HepG2 (cell line): ENCODE results near the gene PLS1. TPM values are rescaled to one million over a fixed set of nuclear protein-coding genes. Genes with fewer than 3 reads are reported as not detected.

Experiments used
- ATAC-seq: fragments of 200-7000 bp; cut with Tn5 transposase; 3 replicates; pipeline ENCODE4 v1.9.1; 2020; ENCODE audit warnings: mild to moderate bottlenecking, moderate library complexity
- BruUV-seq: library from RNA; stranded (reverse); fragments of 400-500 nt; replicated peaks from 2 replicates; lab custom pipeline; 2021; lab: Mats Ljungman, UMichigan
- CTCF ChIA-PET: fragments of 300-600 bp; formaldehyde crosslinking; extraction: SDS; loops from one replicate; lab custom pipeline; 2021; ENCODE audit warnings: low total read pairs, inconsistent platforms, low intra/inter-chr PET ratio; lab: Yijun Ruan, JAX
- POLR2A ChIA-PET: fragments of 350-600 bp; sonication (Branson Sonifier 250); formaldehyde crosslinking; loops from one replicate; lab custom pipeline; 2020; ENCODE audit warnings: antibody characterized with exemption, inconsistent platforms; lab: Yijun Ruan, JAX
- DNase-seq: peaks from one replicate; pipeline ENCODE4 v3.0.0-alpha.2; 2015; ENCODE audit warnings: low spot score
- FAIRE-seq: peaks from 3 replicates; lab custom pipeline; 2011; peaks lifted over from hg19 to GRCh38; lab: Jason Lieb, UNC
- H2AFZ ChIP-seq: one replicate; pipeline ENCODE4 v1.6.1; 2011; ENCODE audit warnings: low read length, inconsistent platforms
- H3K27ac ChIP-seq: fragments of 300-600 bp; 3 replicates; pipeline ENCODE4 v1.8.0; 2011; ENCODE audit warnings: mixed run types, mild to moderate bottlenecking, mixed read lengths, low read length, inconsistent platforms; ENCODE audit not compliant: insufficient read depth; ENCODE audit errors: extremely low read length
- H3K27me3 ChIP-seq, 2 experiments: fragments of 200-600 bp in 1 of 2; 2 replicates in 1 of 2; 3 replicates in 1 of 2; pipeline versions ENCODE4 v1.6.0 to v1.8.0; 2011; ENCODE audit warnings: low read length in 2 of 2, mild to moderate bottlenecking in 2 of 2, moderate library complexity in 2 of 2, inconsistent platforms in 1 of 2; ENCODE audit not compliant: insufficient read depth in 2 of 2, control insufficient read depth in 1 of 2
- H3K36me3 ChIP-seq, 2 experiments: fragments of 200-600 bp in 1 of 2; replicated peaks in 1 of 2; 2 replicates in 1 of 2; 3 replicates in 1 of 2; pipeline versions ENCODE4 v1.5.1 to v1.8.0; 2011; ENCODE audit warnings: low read length in 2 of 2, inconsistent platforms in 1 of 2; ENCODE audit not compliant: insufficient read depth in 2 of 2, control insufficient read depth in 1 of 2
- H3K4me1 ChIP-seq: 2 replicates; pipeline ENCODE4 v1.5.1; 2012; ENCODE audit warnings: low read length, inconsistent platforms; ENCODE audit not compliant: insufficient read depth
- H3K4me2 ChIP-seq: 2 replicates; pipeline ENCODE4 v1.6.0; 2011; ENCODE audit warnings: low read depth, low read length, inconsistent platforms
- H3K4me3 ChIP-seq, 3 experiments: fragments of 200-600 bp in 1 of 3; sonication (generic), shearing (Covaris generic) in 1 of 3; replicated peaks in 1 of 3; 2 replicates each; pipeline ENCODE4 v1.5.1; 2011 to 2016; ENCODE audit warnings: low read length in 3 of 3, inconsistent platforms in 2 of 3, low read depth in 2 of 3, mild to moderate bottlenecking in 2 of 3, control low read depth in 1 of 3, mixed read lengths in 1 of 3; ENCODE audit not compliant: insufficient read depth in 1 of 3
- H3K79me2 ChIP-seq: one replicate; pipeline ENCODE4 v1.6.1; 2011; ENCODE audit warnings: low read length, inconsistent platforms; ENCODE audit not compliant: insufficient read depth
- H3K9ac ChIP-seq: 2 replicates; pipeline ENCODE4 v1.6.0; 2011; ENCODE audit warnings: mild to moderate bottlenecking, low read depth, low read length, inconsistent platforms; ENCODE audit not compliant: insufficient read depth
- H3K9me3 ChIP-seq: 2 replicates; pipeline ENCODE4 v1.5.1; 2012; ENCODE audit warnings: mild to moderate bottlenecking, low read length
- H4K20me1 ChIP-seq: 2 replicates; pipeline ENCODE4 v1.6.0; 2011; ENCODE audit warnings: inconsistent platforms, mild to moderate bottlenecking, low read length, moderate library complexity; ENCODE audit not compliant: insufficient read depth
- CBFB ChIP-seq: sonication (generic); formaldehyde crosslinking; IDR thresholded peaks from 2 replicates; pipeline ENCODE4 v1.4.0; 2020; ENCODE audit warnings: missing genetic modification reagents
- HMGXB4 ChIP-seq, 2 experiments: sonication (generic) in 1 of 2; formaldehyde crosslinking in 1 of 2; IDR thresholded peaks; 2 replicates each; pipeline versions ENCODE4 v1.4.0 to v1.6.1; 2018 to 2020; ENCODE audit warnings: missing genetic modification reagents in 2 of 2, borderline replicate concordance in 1 of 2, low read depth in 1 of 2, mild to moderate bottlenecking in 1 of 2, missing biosample characterization in 1 of 2
- LRRFIP1 ChIP-seq: sonication (generic); formaldehyde crosslinking; conservative IDR thresholded peaks from 2 replicates; pipeline ENCODE4 v1.4.0; 2020; ENCODE audit warnings: missing genetic modification reagents
- ZEB1 ChIP-seq: IDR thresholded peaks from 2 replicates; pipeline ENCODE4 v1.6.1; 2012; ENCODE audit warnings: mild to moderate bottlenecking, low read depth, inconsistent platforms; ENCODE audit not compliant: insufficient replicate concordance
- ZNF318 ChIP-seq: sonication (generic); formaldehyde crosslinking; IDR thresholded peaks from 2 replicates; pipeline ENCODE4 v1.4.0; 2020; ENCODE audit warnings: mild to moderate bottlenecking, missing genetic modification reagents
- ZNF570 ChIP-seq: sonication (generic); formaldehyde crosslinking; IDR thresholded peaks from 2 replicates; pipeline ENCODE4 v1.4.0; 2020; ENCODE audit warnings: mild to moderate bottlenecking, missing genetic modification reagents, borderline replicate concordance
- WGBS: methylation state at CpG from one replicate; pipeline ENCODE4 v1.1.6; 2017; ENCODE audit warnings: low lambda C conversion rate; 5-methylcytosine and 5-hydroxymethylcytosine counted together
- in situ Hi-C: cut with HindIII; loops from 2 replicates; pipeline ENCODE4 v1.10.0; 2017; ENCODE audit warnings: low pct_unique_long_range_greater_than_20kb; ENCODE audit not compliant: extremely low pct_ligation_motif_present
- intact Hi-C: fragments of 100-400 bp; cut with micrococcal nuclease; formaldehyde crosslinking; loops from one replicate; pipeline ENCODE4 v1.10.0; 2022; ENCODE audit not compliant: unreplicated experiment
- polyA plus RNA-seq, 8 experiments: library from polyadenylated mRNA; depleted of rRNA in 3 of 8; stranded (reverse) in 7 of 8; unstranded in 1 of 8; fragments of >200 nt; fragmentation: Illumina TruSeq in 4 of 8; extraction: Trizol in 4 of 8; gene quantifications; 2 replicates each; pipeline versions ENCODE4 v1.2.1 to v1.2.3, GENCODE V29; 2011 to 2016; ENCODE audit warnings: low read depth in 4 of 8, missing spikeins in 1 of 8, mixed read lengths in 1 of 8; ENCODE audit not compliant: insufficient read depth in 1 of 8
- total RNA-seq, 5 experiments: library from RNA; depleted of rRNA; stranded (reverse); fragments of >200 nt; fragmentation: Illumina TruSeq; extraction: Trizol; gene quantifications; 2 replicates each; pipeline ENCODE4 v1.2.3, GENCODE V29; 2016; ENCODE audit warnings: low read depth in 1 of 5

The PLS1 gene
- total and polyA plus RNA-seq, 2 of the 13 experiments (the other 11 are each of a cell fraction or from before 2014, with no cell fraction given), result 11.2 to 21.1 TPM

GRCh38 chr3:142693136-142693853, 97.1 kb downstream of the PLS1 start (continued):
- no peak for TF ChIP-seq LRRFIP1 (CRISPR knock-in tag)
- TF ChIP-seq ZEB1, result no peak
- no peak for TF ChIP-seq HMGXB4 (CRISPR knock-in tag; IDR thresholded peaks at IDR 0.05; ENCODE audit: borderline replicate concordance in 1 of 2, low read depth in 1 of 2)

GRCh38 chr3:142694225-142694624, 98.0 kb downstream of the PLS1 start:
- ATAC-seq, result no peak
- Histone ChIP-seq H3K27me3 (no peaks in the 10 kb centered on the region), H4K20me1 (no peaks in the 10 kb centered on the region), H3K36me3 (0 out of 5 replicates have a peak, but pooled peaks cover 0 to 5% of the 10 kb centered on the region in 2 experiments), H3K79me2 (no peaks in the 10 kb centered on the region), H3K9ac (no peak overlapping the region), H3K9me3 (no peaks in the 10 kb centered on the region), H2AFZ (no peak overlapping the region), H3K4me3 (no peak overlapping the region), H3K4me1 (no peaks in the 10 kb centered on the region), H3K4me2 (no peak overlapping the region), H3K27ac (no peak overlapping the region)
- ChIA-PET CTCF (no interaction called here), POLR2A (no interaction called here)
- no peak for DNase-seq
- intact Hi-C loops (no loop called here), in situ Hi-C loops (no loop called here)
- BruUV-seq, result no TSS peak
- no peak for FAIRE-seq
- 100% methylated on average over 1 of the region's 1 CpG for whole genome bisulfite sequencing
- TF ChIP-seq CBFB, result no peak
- TF ChIP-seq ZNF318 (CRISPR knock-in tag), result no peak
- TF ChIP-seq ZNF570, result no peak
